Lower leg skin (tissue), 3 donors: ENCODE data around the gene NFKBIZ.

ENCODE experiments used
- CTCF ChIP-seq, 3 donors: fragments of 450-650 bp; IDR thresholded peaks; one replicate each; pipeline ENCODE4 v1.5.1; 2016; ENCODE audit warnings: antibody characterized with exemption in 3 of 3, mild to moderate bottlenecking in 3 of 3, moderate library complexity in 2 of 3
- POLR2A ChIP-seq, 2 donors: fragments of 450-650 bp; IDR thresholded peaks; one replicate each; pipeline ENCODE4 v1.6.1; 2016 to 2017; ENCODE audit warnings: antibody characterized with exemption in 2 of 2, mild to moderate bottlenecking in 1 of 2, moderate library complexity in 1 of 2

DNA sequence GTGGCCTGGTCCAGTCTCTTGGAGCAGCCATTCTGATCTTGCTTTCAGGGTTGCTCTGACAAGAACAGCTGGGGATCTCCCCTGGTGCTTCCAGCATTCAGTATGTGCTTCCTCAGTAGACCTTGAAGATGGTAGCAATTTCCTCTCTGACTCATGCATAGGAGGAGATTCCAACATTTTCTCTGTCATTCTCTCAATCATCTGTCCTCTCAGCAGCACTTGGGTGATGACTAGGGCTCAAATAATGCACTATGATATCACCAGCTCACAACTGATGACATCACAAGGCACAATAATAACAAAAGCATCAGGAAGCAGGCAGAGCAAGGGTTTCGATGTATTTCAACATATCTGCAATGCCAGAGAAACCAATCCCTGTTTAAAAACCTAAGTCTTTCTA is 52.7 kb downstream of the NFKBIZ start:
- TF ChIP-seq CTCF (IDR thresholded peaks at IDR 0.05), result no peak
- TF ChIP-seq POLR2A (IDR thresholded peaks at IDR 0.05), result no peak
